Testis (tissue), 2 donors: ENCODE results near the gene RND1.

Source experiments
- CTCF ChIP-seq, 3 experiments: fragments of 450-650 bp in 2 of 3; fragments of 200-600 bp in 1 of 3; sonication (generic) in 1 of 3; IDR thresholded peaks; one replicate each; pipeline ENCODE4 v1.5.1; 2016 to 2019; ENCODE audit warnings: antibody characterized with exemption in 3 of 3, mild to moderate bottlenecking in 2 of 3, moderate library complexity in 1 of 3
- POLR2A ChIP-seq: fragments of 450-650 bp; IDR thresholded peaks from one replicate; pipeline ENCODE4 v1.6.1; 2017; ENCODE audit warnings: antibody characterized with exemption, mild to moderate bottlenecking, moderate library complexity

GRCh38 chr12:48810903-48811431 is 54.7 kb downstream of the RND1 start:
- TF ChIP-seq CTCF (IDR thresholded peaks at IDR 0.05) (no peak), POLR2A (no peak)
